Keratinocyte (primary cell): Measurements from ENCODE around the gene RNF212. TPM values are rescaled to one million over a fixed set of nuclear protein-coding genes. Genes with fewer than 3 reads are reported as not detected.

Source experiments
- DNase-seq: peaks from one replicate; pipeline ENCODE4 v3.0.0-alpha.2; 2011; ENCODE audit warnings: low read depth, missing footprints, low spot score
- FAIRE-seq: peaks from 2 replicates; lab custom pipeline; 2011; peaks lifted over from hg19 to GRCh38; lab: Jason Lieb, UNC
- H2AFZ ChIP-seq: 2 replicates; pipeline ENCODE4 v1.6.0; 2012; ENCODE audit warnings: low read length, control low read depth, inconsistent platforms; ENCODE audit not compliant: control insufficient read depth
- H3K27ac ChIP-seq: 2 replicates; pipeline ENCODE4 v1.5.1; 2011; ENCODE audit warnings: low read length; ENCODE audit not compliant: control insufficient read depth, insufficient read depth
- H3K27me3 ChIP-seq: 3 replicates; pipeline ENCODE4 v1.6.0; 2011; ENCODE audit warnings: low read length; ENCODE audit not compliant: control insufficient read depth, insufficient read depth; ENCODE audit errors: extremely low read depth
- H3K36me3 ChIP-seq, 2 experiments: 2 replicates in 1 of 2; 3 replicates in 1 of 2; pipeline ENCODE4 v1.5.1; 2011; ENCODE audit warnings: low read length in 2 of 2, mild to moderate bottlenecking in 1 of 2; ENCODE audit not compliant: control insufficient read depth in 2 of 2, insufficient read depth in 2 of 2; ENCODE audit errors: extremely low read depth in 1 of 2
- H3K4me1 ChIP-seq: 3 replicates; pipeline ENCODE4 v1.5.1; 2011; ENCODE audit warnings: low read length; ENCODE audit not compliant: control insufficient read depth, insufficient read depth; ENCODE audit errors: extremely low read depth
- H3K4me2 ChIP-seq: 3 replicates; pipeline ENCODE4 v1.6.0; 2011; ENCODE audit warnings: low read depth, low read length; ENCODE audit not compliant: control insufficient read depth, insufficient read depth; ENCODE audit errors: extremely low read depth
- H3K4me3 ChIP-seq, 3 experiments: fragments of 200-600 bp in 1 of 3; sonication (generic) in 1 of 3; 2 replicates in 2 of 3; 3 replicates in 1 of 3; pipeline ENCODE4 v1.5.1; 2011 to 2016; ENCODE audit warnings: low read length in 3 of 3, mild to moderate bottlenecking in 3 of 3, control low read depth in 2 of 3, inconsistent platforms in 1 of 3, low read depth in 1 of 3, mixed read lengths in 1 of 3, mixed run types in 1 of 3, moderate library complexity in 1 of 3; ENCODE audit not compliant: control insufficient read depth in 2 of 3, insufficient read depth in 2 of 3; ENCODE audit errors: extremely low read depth in 1 of 3
- H3K79me2 ChIP-seq: 2 replicates; pipeline ENCODE4 v1.6.0; 2012; ENCODE audit warnings: low read length; ENCODE audit not compliant: control insufficient read depth, insufficient read depth
- H3K9ac ChIP-seq: 3 replicates; pipeline ENCODE4 v1.6.0; 2011; ENCODE audit warnings: low read length; ENCODE audit not compliant: control insufficient read depth, insufficient read depth; ENCODE audit errors: extremely low read depth
- H3K9me1 ChIP-seq: 3 replicates; pipeline ENCODE4 v1.6.0; 2011; ENCODE audit warnings: low read length; ENCODE audit not compliant: control insufficient read depth, insufficient read depth; ENCODE audit errors: extremely low read depth
- H3K9me3 ChIP-seq: 2 replicates; pipeline ENCODE4 v1.5.1; 2012; ENCODE audit warnings: low read depth, low read length; ENCODE audit not compliant: control insufficient read depth
- H4K20me1 ChIP-seq: 3 replicates; pipeline ENCODE4 v1.6.0; 2011; ENCODE audit warnings: low read length; ENCODE audit not compliant: control insufficient read depth, insufficient read depth; ENCODE audit errors: extremely low read depth
- EZH2 ChIP-seq: IDR thresholded peaks from one replicate; pipeline ENCODE4 v1.6.1; 2012; ENCODE audit warnings: inconsistent platforms, mild to moderate bottlenecking, low read length, moderate library complexity
- dilution Hi-C: fragments of 300-500 bp; cut with MboI; formaldehyde crosslinking; loops from one replicate; pipeline ENCODE4 v1.7.0; 2020; ENCODE audit warnings: low sequenced_read_pairs; ENCODE audit not compliant: extremely low pct_ligation_motif_present
- polyA plus RNA-seq, 5 experiments: library from polyadenylated mRNA; depleted of rRNA in 3 of 5; stranded (reverse) in 3 of 5; stranded (forward) in 1 of 5; unstranded in 1 of 5; fragments of >200 nt; gene quantifications; 1 replicate in 1 of 5; 2 replicates in 3 of 5; 3 replicates in 1 of 5; pipeline versions ENCODE4 v1.2.1 to v1.2.3, GENCODE V29; 2011 to 2012; ENCODE audit warnings: missing spikeins in 2 of 5, low read depth in 1 of 5, low replicate concordance in 1 of 5
- TF ChIP-seq, protein P1 (sequence below), 3 experiments: IDR thresholded peaks in 1 of 3; conservative IDR thresholded peaks in 1 of 3; optimal IDR thresholded peaks in 1 of 3; 2 replicates in 2 of 3; 3 replicates in 1 of 3; pipeline versions ENCODE3 to v1.5.1; 2011; ENCODE audit warnings: low read length in 3 of 3, mild to moderate bottlenecking in 3 of 3, moderate library complexity in 2 of 3, control low read depth in 1 of 3, inconsistent platforms in 1 of 3; ENCODE audit not compliant: insufficient read depth in 2 of 3; ENCODE audit errors: extremely low read depth in 1 of 3

RNF212 gene
- polyA plus RNA-seq, 1 donor (not counting 4 experiments of a cell fraction or from before 2014, with no cell fraction given), result 0.16 TPM

GRCh38 chr4:1023895-1024740 is 89.2 kb downstream of the RNF212 start:
- Histone ChIP-seq H3K9me3 (no peaks in the 10 kb centered on the region), H3K36me3 (peaks cover 0 to 4% of the 10 kb centered on the region in 2 experiments), H3K9ac (no peak overlapping the region), H3K4me3 (no peak overlapping the region), H4K20me1 (peaks cover 3% of the 10 kb centered on the region), H3K27ac (no peak overlapping the region), H3K4me1 (peaks cover 3% of the 10 kb centered on the region), H3K27me3 (no peaks in the 10 kb centered on the region), H2AFZ (no peak overlapping the region), H3K9me1 (no peaks in the 10 kb centered on the region), H3K4me2 (no peak overlapping the region), H3K79me2 (no peaks in the 10 kb centered on the region)
- dilution Hi-C loops, result no loop called here
- TF ChIP-seq EZH2, result no peak
- TF ChIP-seq, protein P1, sequence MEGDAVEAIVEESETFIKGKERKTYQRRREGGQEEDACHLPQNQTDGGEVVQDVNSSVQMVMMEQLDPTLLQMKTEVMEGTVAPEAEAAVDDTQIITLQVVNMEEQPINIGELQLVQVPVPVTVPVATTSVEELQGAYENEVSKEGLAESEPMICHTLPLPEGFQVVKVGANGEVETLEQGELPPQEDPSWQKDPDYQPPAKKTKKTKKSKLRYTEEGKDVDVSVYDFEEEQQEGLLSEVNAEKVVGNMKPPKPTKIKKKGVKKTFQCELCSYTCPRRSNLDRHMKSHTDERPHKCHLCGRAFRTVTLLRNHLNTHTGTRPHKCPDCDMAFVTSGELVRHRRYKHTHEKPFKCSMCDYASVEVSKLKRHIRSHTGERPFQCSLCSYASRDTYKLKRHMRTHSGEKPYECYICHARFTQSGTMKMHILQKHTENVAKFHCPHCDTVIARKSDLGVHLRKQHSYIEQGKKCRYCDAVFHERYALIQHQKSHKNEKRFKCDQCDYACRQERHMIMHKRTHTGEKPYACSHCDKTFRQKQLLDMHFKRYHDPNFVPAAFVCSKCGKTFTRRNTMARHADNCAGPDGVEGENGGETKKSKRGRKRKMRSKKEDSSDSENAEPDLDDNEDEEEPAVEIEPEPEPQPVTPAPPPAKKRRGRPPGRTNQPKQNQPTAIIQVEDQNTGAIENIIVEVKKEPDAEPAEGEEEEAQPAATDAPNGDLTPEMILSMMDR (optimal IDR thresholded peaks at IDR 0.05 in 1 of 3, IDR thresholded peaks at IDR 0.05 in 1 of 3, conservative IDR thresholded peaks at IDR 0.05 in 1 of 3; ENCODE audit: extremely low read depth in 1 of 3, insufficient read depth in 2 of 3, low read length in 3 of 3), result no peak
- DNase-seq (no peak), FAIRE-seq (no peak)

GRCh38 chr4:1023075-1023640 is 90.2 kb downstream of the RNF212 start:
- FAIRE-seq (no peak), DNase-seq (no peak)
- no peak overlapping the region for H3K9ac ChIP-seq
- no peaks in the 10 kb centered on the region for H3K9me3 ChIP-seq
- no peak overlapping the region for H2AFZ ChIP-seq
- H3K27ac ChIP-seq, result no peak overlapping the region
- H3K4me2 ChIP-seq, result no peak overlapping the region
- H3K4me3 ChIP-seq, result no peak overlapping the region
- no peak for TF ChIP-seq EZH2
- TF ChIP-seq, protein P1 (optimal IDR thresholded peaks at IDR 0.05 in 1 of 3, IDR thresholded peaks at IDR 0.05 in 1 of 3, conservative IDR thresholded peaks at IDR 0.05 in 1 of 3; ENCODE audit: extremely low read depth in 1 of 3, insufficient read depth in 2 of 3, low read length in 3 of 3), result no peak
- H3K79me2 ChIP-seq, result no peaks in the 10 kb centered on the region
- peaks cover 0 to 4% of the 10 kb centered on the region in 2 experiments for H3K36me3 ChIP-seq
- dilution Hi-C loops, result no loop called here
- H3K4me1 ChIP-seq, result peaks cover 3% of the 10 kb centered on the region
- peaks cover 3% of the 10 kb centered on the region for H4K20me1 ChIP-seq
- no peaks in the 10 kb centered on the region for H3K27me3 ChIP-seq
- H3K9me1 ChIP-seq, result no peaks in the 10 kb centered on the region
